DMS153 treated with DMSO at 0.1 percent for 48 hours (cell line): ENCODE results near the gene TMC3.

Source experiments
- DNase-seq: peaks from one replicate; lab custom pipeline; 2025; ENCODE audit not compliant: unreplicated experiment; lab: John Stamatoyannopoulos, UW

The TMC3 gene

DNA sequence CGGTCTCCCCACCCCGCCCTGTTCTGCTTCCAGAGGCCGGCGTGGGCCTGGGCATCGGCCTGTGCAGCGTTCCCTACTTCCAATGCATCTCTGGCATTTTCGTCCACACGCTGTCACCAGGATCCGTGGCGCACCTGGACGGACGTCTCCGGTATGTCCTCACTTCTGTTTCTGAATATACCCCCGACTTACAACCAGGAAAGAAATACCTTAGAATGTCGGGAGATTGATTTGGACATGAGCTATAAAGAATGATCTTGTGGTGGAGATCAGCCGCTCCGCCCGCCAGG lies 91.5 kb downstream of the TMC3 start:
- DNase-seq = no peak

DNA sequence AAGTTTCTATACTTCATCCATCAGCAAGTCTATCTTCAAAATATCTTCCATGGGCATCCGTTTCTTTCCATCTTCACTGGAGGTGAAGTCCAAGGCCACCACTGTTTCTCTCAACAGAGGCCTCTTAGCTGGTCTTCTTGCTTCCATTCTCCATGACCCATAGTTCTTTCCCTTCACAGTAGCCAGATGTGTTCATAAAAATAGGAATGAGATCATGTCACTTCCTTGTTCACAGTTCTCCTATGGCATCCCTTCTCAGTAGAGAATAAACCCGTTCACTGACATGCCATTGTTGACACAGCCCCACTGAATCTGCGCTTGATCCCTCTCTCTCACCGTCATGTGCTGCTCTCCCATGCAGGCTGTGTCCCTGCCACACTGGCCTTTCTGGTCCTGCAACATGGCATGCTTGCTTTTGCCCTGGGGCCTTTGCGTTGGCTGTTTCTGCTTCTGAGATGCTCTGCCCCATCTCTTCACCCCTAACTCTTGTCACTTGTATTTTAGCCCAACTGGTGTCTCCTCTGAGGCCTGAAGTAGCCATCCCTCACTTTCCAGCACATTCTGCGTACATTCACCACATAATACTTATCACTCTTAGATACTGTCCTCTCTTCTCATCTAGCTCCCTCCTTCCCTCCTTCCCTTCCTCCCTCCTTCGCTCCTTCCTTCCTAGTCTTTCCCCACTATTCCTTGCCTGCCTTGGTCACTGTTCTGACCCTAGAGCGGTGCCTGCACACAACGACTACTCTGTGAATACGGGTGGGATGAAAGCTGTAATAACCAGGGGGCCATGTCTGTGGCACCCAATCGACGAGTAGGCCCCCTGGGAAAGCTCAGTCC lies 92.0 kb downstream of the TMC3 start:
- DNase-seq = no peak

DNA sequence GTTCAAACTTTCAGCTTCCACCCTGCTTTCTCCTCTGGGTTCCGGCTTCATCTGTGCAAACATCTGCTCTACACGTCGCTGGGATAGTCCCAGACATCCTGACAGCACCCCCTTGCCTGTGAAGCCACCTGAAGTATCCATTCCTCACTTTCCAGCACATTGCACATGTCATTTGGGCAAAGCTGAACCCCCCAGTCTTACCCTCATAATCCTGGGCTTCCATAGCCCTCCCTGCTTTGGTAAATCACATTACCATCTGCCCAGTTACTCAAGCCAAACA lies 92.6 kb downstream of the TMC3 start:
- no peak for DNase-seq
